OCI-LY7 (cell line): ENCODE results near the gene CDRT4.

ENCODE experiments used
- CTCF ChIP-seq: fragments of 200-600 bp; sonication (generic); conservative IDR thresholded peaks from 2 replicates; pipeline ENCODE4 v1.5.1; 2014; ENCODE audit warnings: mild to moderate bottlenecking, antibody characterized with exemption, low read length, moderate library complexity, mixed read lengths
- EZH2phosphoT487 ChIP-seq: fragments of 200-600 bp; sonication (generic); IDR thresholded peaks from 2 replicates; pipeline ENCODE4 v1.6.1; 2018; ENCODE audit warnings: low read depth, borderline replicate concordance, mild to moderate bottlenecking, mixed run types, antibody characterized with exemption, low read length, moderate library complexity, mixed read lengths

DNA sequence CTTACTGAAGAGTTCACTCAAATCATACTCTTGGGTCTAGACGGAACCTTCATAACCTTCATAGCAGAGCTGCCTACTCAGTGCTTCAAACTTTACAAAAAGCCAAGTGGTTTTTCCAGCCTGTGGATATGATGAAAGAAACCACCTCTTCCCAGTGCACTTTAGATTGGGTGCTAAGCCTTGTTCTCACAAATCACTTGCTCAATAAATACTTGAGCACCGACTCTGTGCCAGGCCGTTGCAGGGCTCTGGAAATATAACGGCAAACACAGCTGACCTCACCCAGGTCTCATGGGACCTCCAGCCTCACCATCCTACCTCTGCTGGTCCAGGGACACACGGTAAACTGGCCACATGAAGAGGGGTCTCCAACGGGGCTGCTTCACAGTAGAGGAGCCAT, 35.7 kb downstream of the CDRT4 start:
- no peak for TF ChIP-seq CTCF
- TF ChIP-seq EZH2phosphoT487: no peak
